ENCODE results near the gene CLMP.

The CLMP gene

DNA sequence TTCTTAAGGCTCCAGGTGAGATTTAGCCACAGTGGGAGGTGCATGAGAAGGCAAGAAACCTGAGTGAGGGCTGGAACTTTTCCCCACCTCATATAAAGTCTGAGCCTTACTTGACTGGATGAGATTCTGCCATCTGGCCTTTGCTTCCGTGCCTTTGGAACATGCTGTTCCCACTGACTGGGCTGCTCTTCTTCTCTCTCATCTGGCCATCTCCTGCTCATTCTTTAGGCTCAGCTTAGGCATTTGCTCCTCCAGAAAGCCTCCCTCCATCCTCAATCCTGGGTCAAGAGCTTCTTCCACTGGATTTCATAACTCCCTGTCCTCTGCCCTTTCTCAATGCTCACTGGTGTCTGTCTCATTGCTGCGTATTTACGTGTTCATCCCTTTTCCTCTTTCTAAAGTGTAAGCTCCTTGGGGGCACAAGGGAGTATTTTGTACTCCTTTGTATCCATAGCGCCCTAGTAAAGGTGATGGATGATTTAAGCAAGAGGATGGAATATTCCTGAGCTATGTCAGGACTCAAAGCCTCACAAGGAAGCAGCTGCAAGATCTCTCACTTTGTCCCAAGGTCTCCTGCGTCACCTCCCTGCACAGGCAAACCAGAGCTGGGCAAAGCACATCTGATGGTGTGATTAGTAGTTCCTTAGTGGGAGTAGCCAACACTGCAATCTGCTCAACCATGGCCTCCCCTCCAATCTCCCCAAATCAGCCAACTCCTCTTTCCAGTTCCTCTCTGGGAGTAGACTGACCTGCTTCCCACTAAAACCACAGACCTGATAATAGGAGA, 148.4 kb downstream of the CLMP start:
- Histone ChIP-seq H3K27me3 (no peaks in the 10 kb centered on the region), H3K9me3 (replicated peaks in 1 of 11) (no peaks in the 10 kb centered on the region), H4K20me1 (peaks cover 0 to 10% (median 0%) of the 10 kb centered on the region in 11 experiments; a peak in 2 of 22 replicates), H3K4me2 (no peak overlapping the region), H3K27ac (no peak overlapping the region), H3K36me3 (peaks cover 0 to 3% (median 0%) of the 10 kb centered on the region in 11 experiments; a peak in 1 of 22 replicates), H3K9ac (no peak overlapping the region), H3K4me1 (no peaks in the 10 kb centered on the region), H3K4me3 (no peak overlapping the region)
- no peak for TF ChIP-seq Cebpa-rat (IDR thresholded peaks at IDR 0.05)

DNA sequence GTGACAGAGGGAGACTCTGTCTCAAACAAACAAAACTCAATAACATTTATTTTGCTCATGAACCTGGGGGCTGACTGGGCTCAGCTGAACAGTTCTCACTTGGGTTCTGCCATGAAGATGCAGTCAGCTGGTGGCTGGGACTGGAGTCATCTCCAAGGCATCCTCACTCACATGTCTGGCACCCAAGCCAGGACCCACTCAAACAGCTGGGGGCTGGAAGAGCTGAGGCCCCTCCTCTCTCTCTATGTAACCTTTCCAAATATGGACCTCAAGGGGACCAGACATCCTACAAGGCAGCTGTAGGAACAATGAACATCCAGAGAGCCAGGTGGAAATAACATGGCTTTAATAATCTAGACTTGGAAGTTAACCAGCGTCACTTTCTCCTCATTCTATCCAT, 149.9 kb downstream of the CLMP start:
- H4K20me1 ChIP-seq: no peaks in the 10 kb centered on the region; a peak in 2 of 22 replicates
- no peak overlapping the region for H3K4me3 ChIP-seq
- no peaks in the 10 kb centered on the region for H3K4me1 ChIP-seq
- H3K9ac ChIP-seq: no peak overlapping the region
- no peaks in the 10 kb centered on the region for H3K36me3 ChIP-seq
- no peak overlapping the region for H3K27ac ChIP-seq
- no peak for TF ChIP-seq Cebpa-rat (IDR thresholded peaks at IDR 0.05)
- H3K9me3 ChIP-seq (replicated peaks in 1 of 11): no peaks in the 10 kb centered on the region
- no peaks in the 10 kb centered on the region for H3K27me3 ChIP-seq
- H3K4me2 ChIP-seq: no peak overlapping the region

DNA sequence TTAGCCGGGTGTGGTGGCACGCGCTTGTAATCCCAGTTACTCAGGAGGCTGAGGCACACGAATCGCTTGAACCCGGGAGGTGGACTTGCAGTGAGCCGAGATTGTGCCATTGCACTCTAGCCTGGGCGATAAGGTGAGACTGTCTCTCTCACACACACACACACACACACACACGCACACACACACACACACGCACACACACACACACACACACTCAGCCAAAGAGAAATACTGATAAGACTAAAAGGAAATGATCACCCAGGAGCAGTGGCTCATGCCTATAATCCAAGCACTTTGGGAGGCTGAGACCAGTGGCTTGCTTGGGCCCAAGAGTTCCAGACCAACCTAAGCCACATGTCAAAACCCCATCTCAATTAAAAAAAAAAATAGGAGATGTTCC, 153.9 kb downstream of the CLMP start:
- TF ChIP-seq Cebpa-rat (IDR thresholded peaks at IDR 0.05): no peak
- H3K36me3 ChIP-seq: no peaks in the 10 kb centered on the region
- H3K4me2 ChIP-seq: no peak overlapping the region
- no peaks in the 10 kb centered on the region for H3K27me3 ChIP-seq
- H3K9me3 ChIP-seq (replicated peaks in 1 of 11): no peaks in the 10 kb centered on the region
- no peaks in the 10 kb centered on the region for H4K20me1 ChIP-seq
- no peaks in the 10 kb centered on the region for H3K4me1 ChIP-seq
- H3K27ac ChIP-seq: no peak overlapping the region
- H3K9ac ChIP-seq: no peak overlapping the region
- H3K4me3 ChIP-seq: no peak overlapping the region

DNA sequence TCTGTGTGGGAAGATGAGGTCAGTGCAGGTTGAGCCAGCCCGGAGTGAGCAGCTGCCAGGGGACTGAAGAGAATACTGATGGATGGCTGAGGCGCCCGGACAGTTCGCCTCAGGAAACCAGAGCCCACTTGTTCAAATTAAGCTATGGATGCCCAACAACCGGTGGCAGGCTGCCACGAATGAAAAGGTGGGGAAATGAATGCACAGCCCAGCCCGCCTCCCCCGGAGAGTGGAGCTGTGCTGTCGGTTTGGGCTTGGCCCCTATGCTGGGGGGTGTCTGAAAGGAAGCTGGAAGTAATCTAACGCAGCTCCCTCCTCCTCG, 155.0 kb downstream of the CLMP start:
- H3K36me3 ChIP-seq: no peaks in the 10 kb centered on the region
- no peak overlapping the region for H3K4me3 ChIP-seq
- no peaks in the 10 kb centered on the region for H3K27me3 ChIP-seq
- H4K20me1 ChIP-seq: no peaks in the 10 kb centered on the region
- H3K27ac ChIP-seq: no peak overlapping the region
- H3K4me1 ChIP-seq: no peaks in the 10 kb centered on the region
- no peak overlapping the region for H3K4me2 ChIP-seq
- no peaks in the 10 kb centered on the region for H3K9me3 ChIP-seq (replicated peaks in 1 of 11)
- no peak overlapping the region for H3K9ac ChIP-seq
- TF ChIP-seq Cebpa-rat (IDR thresholded peaks at IDR 0.05): no peak

DNA sequence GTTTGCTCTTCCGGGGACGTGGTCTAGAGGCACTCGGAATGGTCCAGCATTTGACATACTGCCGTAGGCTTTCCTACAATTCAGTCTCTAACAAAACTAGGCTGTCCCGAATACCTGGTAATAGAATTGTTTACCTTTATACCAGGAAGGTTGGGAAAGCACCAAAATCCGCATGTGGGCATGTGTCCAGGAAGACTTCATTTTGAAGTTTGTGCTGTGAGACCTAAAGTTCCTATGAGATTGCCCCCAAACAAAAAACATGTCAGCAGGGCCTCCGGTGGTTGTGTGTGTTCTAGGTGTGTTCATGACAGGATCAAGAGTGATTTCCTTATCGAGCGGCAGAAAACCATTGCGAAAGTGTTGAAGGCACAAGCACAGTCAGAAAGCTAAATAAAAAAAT, 159.2 kb downstream of the CLMP start:
- H3K36me3 ChIP-seq: no peaks in the 10 kb centered on the region

DNA sequence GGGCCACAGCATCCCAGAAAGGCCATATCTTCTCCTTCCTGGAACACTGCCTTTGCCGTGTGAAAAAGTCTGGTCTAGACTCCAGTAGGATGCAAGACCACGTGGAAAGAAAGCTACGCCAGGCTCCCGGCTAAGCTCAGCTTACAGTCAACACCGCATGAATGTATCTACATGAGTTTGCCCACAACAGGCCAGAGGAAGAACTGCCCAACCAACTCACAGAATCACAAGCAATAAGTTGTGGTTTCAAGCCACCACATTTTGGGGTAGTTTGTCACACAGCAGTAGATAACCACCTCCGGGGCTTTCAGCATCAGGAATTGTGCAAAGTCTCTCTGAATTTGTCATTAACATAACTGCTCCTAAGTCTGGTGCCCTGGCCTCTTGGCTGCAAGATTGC, 160.5 kb downstream of the CLMP start:
- no peaks in the 10 kb centered on the region for H4K20me1 ChIP-seq
- no peak overlapping the region for H3K27ac ChIP-seq
- H3K4me1 ChIP-seq: no peaks in the 10 kb centered on the region
- H3K36me3 ChIP-seq: no peaks in the 10 kb centered on the region
- H3K4me2 ChIP-seq: no peak overlapping the region
- no peaks in the 10 kb centered on the region for H3K27me3 ChIP-seq
- H3K4me3 ChIP-seq: no peak overlapping the region
- no peaks in the 10 kb centered on the region for H3K9me3 ChIP-seq (replicated peaks in 1 of 11)
- no peak overlapping the region for H3K9ac ChIP-seq
- no peak for TF ChIP-seq Cebpa-rat (IDR thresholded peaks at IDR 0.05)

More for the DNA sequence above, 159.2 kb downstream of the CLMP start:
- Histone ChIP-seq H3K27ac (no peak overlapping the region), H3K4me2 (no peak overlapping the region), H3K9ac (no peak overlapping the region), H3K27me3 (no peaks in the 10 kb centered on the region), H4K20me1 (no peaks in the 10 kb centered on the region), H3K9me3 (replicated peaks in 1 of 11) (no peaks in the 10 kb centered on the region), H3K4me3 (no peak overlapping the region), H3K4me1 (no peaks in the 10 kb centered on the region)
- TF ChIP-seq Cebpa-rat (IDR thresholded peaks at IDR 0.05): no peak

DNA sequence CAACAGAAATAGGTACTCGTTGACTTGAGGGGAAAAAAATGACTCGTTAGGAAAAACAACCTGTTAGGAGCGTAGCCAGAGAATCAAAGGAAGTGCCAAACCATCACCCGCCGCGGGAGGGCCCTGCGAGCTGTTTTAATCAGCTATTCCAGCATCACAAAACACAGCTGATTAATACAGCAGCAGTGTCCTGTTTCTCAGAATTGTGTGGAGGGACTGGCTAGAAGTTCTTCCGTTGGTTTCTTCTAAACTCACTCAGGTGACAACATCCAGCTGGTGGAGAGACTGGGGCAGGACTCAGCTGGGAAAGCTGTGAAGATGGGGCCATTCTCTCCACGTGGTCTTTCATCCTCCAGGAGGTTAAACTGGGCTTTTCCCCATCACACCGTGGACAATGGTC, 161.2 kb downstream of the CLMP start:
- Histone ChIP-seq H4K20me1 (no peaks in the 10 kb centered on the region), H3K9ac (no peak overlapping the region), H3K4me1 (no peaks in the 10 kb centered on the region), H3K9me3 (replicated peaks in 1 of 11) (no peaks in the 10 kb centered on the region), H3K27ac (no peak overlapping the region), H3K36me3 (no peaks in the 10 kb centered on the region), H3K4me2 (no peak overlapping the region), H3K27me3 (no peaks in the 10 kb centered on the region), H3K4me3 (no peak overlapping the region)
- TF ChIP-seq Cebpa-rat (IDR thresholded peaks at IDR 0.05): no peak

DNA sequence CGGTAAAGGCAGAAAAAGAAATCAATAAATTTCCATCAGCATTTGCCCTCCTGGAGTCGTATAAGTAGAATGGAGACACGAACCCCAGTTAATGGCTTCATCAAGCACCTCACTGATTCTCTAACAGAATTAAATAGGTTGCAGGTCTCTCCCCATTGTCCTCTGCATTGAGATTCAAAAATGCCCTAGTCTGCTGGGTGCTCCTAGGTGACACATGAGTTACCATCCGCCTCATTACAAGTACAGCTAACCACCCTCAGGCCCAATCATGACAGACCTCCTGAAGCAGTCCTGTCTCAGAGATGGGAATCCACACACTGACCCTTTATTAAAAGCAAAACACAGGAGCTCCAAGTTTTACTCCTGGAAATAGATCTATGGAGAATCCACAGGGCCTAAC, 164.5 kb downstream of the CLMP start:
- no peaks in the 10 kb centered on the region for H3K36me3 ChIP-seq
- no peak for TF ChIP-seq Cebpa-rat (IDR thresholded peaks at IDR 0.05)
- H4K20me1 ChIP-seq: no peaks in the 10 kb centered on the region
- H3K4me1 ChIP-seq: no peaks in the 10 kb centered on the region
- no peak overlapping the region for H3K4me2 ChIP-seq
- no peak overlapping the region for H3K4me3 ChIP-seq
- H3K9ac ChIP-seq: no peak overlapping the region
- no peak overlapping the region for H3K27ac ChIP-seq
- H3K9me3 ChIP-seq (replicated peaks in 1 of 11): no peaks in the 10 kb centered on the region
- no peaks in the 10 kb centered on the region for H3K27me3 ChIP-seq

DNA sequence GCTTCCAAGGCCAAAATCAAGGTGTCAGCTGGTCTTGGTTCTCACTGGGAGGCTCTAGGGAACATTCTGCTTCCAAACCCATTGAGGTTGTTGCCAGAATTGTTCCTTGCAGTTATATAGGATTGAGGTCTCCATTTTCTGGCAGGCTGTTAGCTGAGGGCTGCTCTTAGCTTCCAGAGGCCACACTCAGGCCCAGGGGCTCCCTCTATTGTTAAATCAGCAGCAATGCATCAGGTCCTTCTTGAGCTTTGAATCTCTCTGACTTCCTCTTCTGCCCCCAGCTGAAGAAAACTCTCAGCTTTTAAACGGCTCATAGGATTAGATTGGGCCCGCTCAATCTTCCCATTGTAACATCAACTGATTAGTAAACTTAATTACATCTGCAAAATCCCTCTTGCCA, 174.1 kb downstream of the CLMP start:
- no peak for TF ChIP-seq Cebpa-rat (IDR thresholded peaks at IDR 0.05)
- Histone ChIP-seq H3K4me2 (no peak overlapping the region), H3K9ac (no peak overlapping the region), H3K9me3 (replicated peaks in 1 of 11) (no peaks in the 10 kb centered on the region), H3K4me1 (peaks cover 4 to 35% (median 26%) of the 10 kb centered on the region in 10 experiments; a peak in 16 of 20 replicates), H3K27ac (no peak overlapping the region), H3K4me3 (no peak overlapping the region), H4K20me1 (no peaks in the 10 kb centered on the region), H3K36me3 (no peaks in the 10 kb centered on the region), H3K27me3 (no peaks in the 10 kb centered on the region)

All from BLaER1 treated with 17β-estradiol and CSF1 and Interleukin-3, amounts not matched to agents 10 nM and 100 nM (cell line).